H9 (cell line): Measurements from ENCODE around the gene MME. TPM values are rescaled to one million over a fixed set of nuclear protein-coding genes. Genes with fewer than 3 reads are reported as not detected.

Experiments used
- DNase-seq: peaks from one replicate; pipeline ENCODE4 v3.0.0-alpha.2; 2017
- H2AFZ ChIP-seq: one replicate; pipeline ENCODE4 v1.6.1; 2013; ENCODE audit warnings: mild to moderate bottlenecking, low read length, control low read depth, moderate library complexity
- H2AK5ac ChIP-seq: 2 replicates; pipeline ENCODE4 v1.6.1; 2013; ENCODE audit warnings: low read length, control low read depth, mixed read lengths; ENCODE audit not compliant: insufficient read length
- H2BK120ac ChIP-seq: one replicate; pipeline ENCODE4 v1.6.1; 2013; ENCODE audit warnings: low read depth, mild to moderate bottlenecking, low read length, control low read depth, inconsistent platforms; ENCODE audit not compliant: poor library complexity, severe bottlenecking
- H2BK12ac ChIP-seq: 2 replicates; pipeline ENCODE4 v1.6.1; 2013; ENCODE audit warnings: low read length, control low read depth, mixed read lengths, low read depth; ENCODE audit not compliant: insufficient read length
- H2BK15ac ChIP-seq: 2 replicates; pipeline ENCODE4 v1.6.1; 2013; ENCODE audit warnings: low read depth, low read length, control low read depth
- H2BK20ac ChIP-seq: one replicate; pipeline ENCODE4 v1.6.1; 2013; ENCODE audit warnings: low read depth, mild to moderate bottlenecking, low read length, control low read depth, inconsistent platforms; ENCODE audit not compliant: poor library complexity, severe bottlenecking
- H2BK5ac ChIP-seq: 2 replicates; pipeline ENCODE4 v1.6.1; 2013; ENCODE audit warnings: low read length, control low read depth, mixed read lengths; ENCODE audit not compliant: insufficient read length
- H3K14ac ChIP-seq: 2 replicates; pipeline ENCODE4 v1.6.1; 2013; ENCODE audit warnings: low read length, control low read depth; ENCODE audit not compliant: insufficient read depth
- H3K18ac ChIP-seq: 2 replicates; pipeline ENCODE4 v1.6.1; 2013; ENCODE audit warnings: low read depth, mild to moderate bottlenecking, mixed read lengths, low read length, control low read depth; ENCODE audit not compliant: insufficient read length
- H3K23ac ChIP-seq: 2 replicates; pipeline ENCODE4 v1.6.1; 2013; ENCODE audit warnings: low read length, control low read depth, mixed read lengths, low read depth; ENCODE audit not compliant: insufficient read length
- H3K23me2 ChIP-seq: 2 replicates; pipeline ENCODE4 v1.6.1; 2013; ENCODE audit warnings: low read depth, mild to moderate bottlenecking, mixed read lengths, low read length, control low read depth; ENCODE audit not compliant: insufficient read length, poor library complexity, severe bottlenecking
- H3K27ac ChIP-seq: 2 replicates; pipeline ENCODE4 v1.5.1; 2013; ENCODE audit warnings: low read length, control low read depth, mixed read lengths, low read depth; ENCODE audit not compliant: insufficient read length
- H3K27me3 ChIP-seq: 2 replicates; pipeline ENCODE4 v1.6.1; 2013; ENCODE audit warnings: low read length, control low read depth, inconsistent platforms; ENCODE audit not compliant: insufficient read depth
- H3K4ac ChIP-seq: 2 replicates; pipeline ENCODE4 v1.6.1; 2013; ENCODE audit warnings: low read depth, mild to moderate bottlenecking, control low read depth, inconsistent platforms, low read length, moderate library complexity
- H3K4me1 ChIP-seq: 2 replicates; pipeline ENCODE4 v1.6.1; 2013; ENCODE audit warnings: low read length, control low read depth, inconsistent platforms; ENCODE audit not compliant: insufficient read depth
- H3K4me2 ChIP-seq: 2 replicates; pipeline ENCODE4 v1.6.1; 2013; ENCODE audit warnings: low read length, control low read depth, mixed read lengths; ENCODE audit not compliant: insufficient read length, insufficient read depth
- H3K56ac ChIP-seq: 2 replicates; pipeline ENCODE4 v1.6.1; 2013; ENCODE audit warnings: low read depth, mild to moderate bottlenecking, mixed read lengths, low read length, control low read depth; ENCODE audit not compliant: insufficient read length
- H3K79me1 ChIP-seq: 2 replicates; pipeline ENCODE4 v1.6.1; 2013; ENCODE audit warnings: low read depth, mild to moderate bottlenecking, moderate library complexity, low read length, control low read depth, inconsistent platforms; ENCODE audit not compliant: insufficient read depth, poor library complexity, severe bottlenecking
- H3K79me2 ChIP-seq: 2 replicates; pipeline ENCODE4 v1.6.1; 2013; ENCODE audit warnings: low read length, control low read depth, inconsistent platforms; ENCODE audit not compliant: insufficient read depth
- H3K9ac ChIP-seq: 2 replicates; pipeline ENCODE4 v1.6.1; 2013; ENCODE audit warnings: low read length, control low read depth, mixed read lengths; ENCODE audit not compliant: insufficient read length; ENCODE audit errors: extremely low read depth
- H3K9me3 ChIP-seq: one replicate; pipeline ENCODE4 v1.6.1; 2013; ENCODE audit warnings: low read depth, low read length, inconsistent platforms; ENCODE audit not compliant: control insufficient read depth
- H3T11ph ChIP-seq: one replicate; pipeline ENCODE4 v1.6.1; 2013; ENCODE audit warnings: mild to moderate bottlenecking, low read length, control low read depth, inconsistent platforms
- H4K20me1 ChIP-seq: one replicate; pipeline ENCODE4 v1.6.1; 2013; ENCODE audit not compliant: control insufficient read depth, insufficient read length, insufficient read depth
- H4K5ac ChIP-seq: 2 replicates; pipeline ENCODE4 v1.6.1; 2013; ENCODE audit warnings: low read depth, mild to moderate bottlenecking, mixed read lengths, low read length, control low read depth; ENCODE audit not compliant: insufficient read length
- H4K8ac ChIP-seq: replicated peaks from 2 replicates; pipeline ENCODE4 v1.6.1; 2013; ENCODE audit warnings: low read length, control low read depth, mixed read lengths, low read depth; ENCODE audit not compliant: insufficient read length
- H4K91ac ChIP-seq: 2 replicates; pipeline ENCODE4 v1.6.1; 2013; ENCODE audit warnings: low read depth, mild to moderate bottlenecking, moderate library complexity, mixed read lengths, low read length, control low read depth; ENCODE audit not compliant: insufficient read length
- H3K27ac Mint-ChIP-seq, 3 experiments: 2 replicates in 2 of 3; 3 replicates in 1 of 3; pipeline ENCODE4 v1.8.0; 2020 to 2021; ENCODE audit warnings: mixed read lengths in 3 of 3, mild to moderate bottlenecking in 1 of 3, moderate library complexity in 1 of 3
- H3K27me3 Mint-ChIP-seq: 2 replicates; pipeline ENCODE4 v1.8.0; 2021; ENCODE audit warnings: low read depth, mild to moderate bottlenecking, moderate library complexity, mixed read lengths
- H3K36me3 Mint-ChIP-seq, 3 experiments: 2 replicates in 2 of 3; 3 replicates in 1 of 3; pipeline ENCODE4 v1.8.0; 2020 to 2021; ENCODE audit warnings: low read depth in 3 of 3, mixed read lengths in 3 of 3; ENCODE audit not compliant: insufficient read depth in 1 of 3
- H3K4me1 Mint-ChIP-seq, 2 experiments: 2 replicates each; pipeline ENCODE4 v1.8.0; 2020; ENCODE audit warnings: mixed read lengths in 2 of 2
- H3K4me3 Mint-ChIP-seq, 2 experiments: 2 replicates in 1 of 2; 3 replicates in 1 of 2; pipeline ENCODE4 v1.8.0; 2020 to 2021; ENCODE audit warnings: mild to moderate bottlenecking in 2 of 2, mixed read lengths in 2 of 2, moderate library complexity in 1 of 2
- H3K9me3 Mint-ChIP-seq, 2 experiments: 2 replicates in 1 of 2; 3 replicates in 1 of 2; pipeline ENCODE4 v1.8.0; 2020; ENCODE audit warnings: mild to moderate bottlenecking in 2 of 2, mixed read lengths in 2 of 2, moderate library complexity in 1 of 2
- total RNA-seq: library from RNA; stranded (reverse); gene quantifications from 2 replicates; pipeline ENCODE4 v1.2.1, GENCODE V29; 2021
- TF ChIP-seq, protein P1 (sequence below): fragments of 200-600 bp; sonication (generic); conservative IDR thresholded peaks from 3 replicates; pipeline ENCODE4 v1.8.0; 2021; ENCODE audit warnings: antibody characterized with exemption, mild to moderate bottlenecking

The MME gene
- total RNA-seq, 1 experiment from 2014 or later, result 16.4 TPM

DNA sequence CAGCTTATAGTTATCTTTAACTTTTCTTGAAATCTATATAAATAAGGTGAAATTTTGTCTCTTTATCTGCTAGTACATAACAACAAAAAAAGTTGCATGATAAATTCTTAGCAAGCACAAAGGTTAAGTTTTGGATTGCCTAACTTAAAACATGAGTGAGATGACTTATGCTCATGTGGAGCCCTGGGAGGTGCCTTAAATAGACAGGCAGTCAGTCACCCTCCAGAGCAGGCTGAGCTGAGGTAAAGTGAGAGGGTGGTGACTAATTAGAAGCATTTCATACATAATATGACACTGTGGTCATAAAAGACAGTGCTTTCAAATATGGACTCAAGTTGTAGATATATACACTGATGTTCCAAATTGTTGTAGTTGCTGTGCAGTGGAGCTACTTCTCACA is 14.6 kb upstream of the MME start:
- no peak overlapping the region for H4K91ac ChIP-seq
- TF ChIP-seq, protein P1, sequence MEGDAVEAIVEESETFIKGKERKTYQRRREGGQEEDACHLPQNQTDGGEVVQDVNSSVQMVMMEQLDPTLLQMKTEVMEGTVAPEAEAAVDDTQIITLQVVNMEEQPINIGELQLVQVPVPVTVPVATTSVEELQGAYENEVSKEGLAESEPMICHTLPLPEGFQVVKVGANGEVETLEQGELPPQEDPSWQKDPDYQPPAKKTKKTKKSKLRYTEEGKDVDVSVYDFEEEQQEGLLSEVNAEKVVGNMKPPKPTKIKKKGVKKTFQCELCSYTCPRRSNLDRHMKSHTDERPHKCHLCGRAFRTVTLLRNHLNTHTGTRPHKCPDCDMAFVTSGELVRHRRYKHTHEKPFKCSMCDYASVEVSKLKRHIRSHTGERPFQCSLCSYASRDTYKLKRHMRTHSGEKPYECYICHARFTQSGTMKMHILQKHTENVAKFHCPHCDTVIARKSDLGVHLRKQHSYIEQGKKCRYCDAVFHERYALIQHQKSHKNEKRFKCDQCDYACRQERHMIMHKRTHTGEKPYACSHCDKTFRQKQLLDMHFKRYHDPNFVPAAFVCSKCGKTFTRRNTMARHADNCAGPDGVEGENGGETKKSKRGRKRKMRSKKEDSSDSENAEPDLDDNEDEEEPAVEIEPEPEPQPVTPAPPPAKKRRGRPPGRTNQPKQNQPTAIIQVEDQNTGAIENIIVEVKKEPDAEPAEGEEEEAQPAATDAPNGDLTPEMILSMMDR, result no peak
- no peaks in the 10 kb centered on the region for H4K20me1 ChIP-seq
- H2BK12ac ChIP-seq, result no peak overlapping the region
- Mint-ChIP-seq H3K27me3 (no peaks in the 10 kb centered on the region), H3K4me3 (no peak overlapping the region), H3K36me3 (no peaks in the 10 kb centered on the region), H3K4me1 (peaks cover 0 to under 1% of the 10 kb centered on the region in 2 experiments; a peak in 2 of 4 replicates), H3K9me3 (no peaks in the 10 kb centered on the region), H3K27ac (no peak overlapping the region)
- no peaks in the 10 kb centered on the region for H3K79me1 ChIP-seq
- no peak overlapping the region for H2BK120ac ChIP-seq
- no peak overlapping the region for H2BK15ac ChIP-seq
- no peak overlapping the region for H3K9ac ChIP-seq
- H3K56ac ChIP-seq, result no peak overlapping the region
- no peak overlapping the region for H3K27ac ChIP-seq
- no peak overlapping the region for H3K4me2 ChIP-seq
- no peaks in the 10 kb centered on the region for H3K27me3 ChIP-seq
- H2BK20ac ChIP-seq, result no peak overlapping the region
- H3K18ac ChIP-seq, result no peak overlapping the region
- H4K8ac ChIP-seq, result no peak overlapping the region
- no peak overlapping the region for H4K5ac ChIP-seq
- no peak overlapping the region for H3T11ph ChIP-seq
- H2BK5ac ChIP-seq, result no peak overlapping the region
- no peak overlapping the region for H2AK5ac ChIP-seq
- H3K9me3 ChIP-seq, result no peaks in the 10 kb centered on the region
- H3K23ac ChIP-seq, result no peak overlapping the region
- no peak overlapping the region for H2AFZ ChIP-seq
- H3K4me1 ChIP-seq, result no peaks in the 10 kb centered on the region
- H3K4ac ChIP-seq, result no peak overlapping the region
- H3K79me2 ChIP-seq, result no peaks in the 10 kb centered on the region
- DNase-seq, result no peak
- no peaks in the 10 kb centered on the region for H3K23me2 ChIP-seq
- no peak overlapping the region for H3K14ac ChIP-seq
